ENCODE measurements around the gene DHX9.

DHX9 gene

GRCh38 chr1:182839209-182840066, at the start of gene DHX9:
DHX9 (plus strand) TSS chr1:182839347; CDS start chr1:182842567, 3,220 bp downstream.
- peak; percentile 95 for DNase-seq

- DNase-seq = no peak
Observed at GRCh38 chr1:182791281-182792179, 47.6 kb upstream of the DHX9 start.

- DNase-seq = no peak
Observed at GRCh38 chr1:182794091-182794490, 45.1 kb upstream of the DHX9 start.

- no peak for DNase-seq
Observed at GRCh38 chr1:182794676-182795201, 44.4 kb upstream of the DHX9 start.

GRCh38 chr1:182795563-182796228, 43.5 kb upstream of the DHX9 start:
- DNase-seq = no peak

- DNase-seq = no peak
Observed at GRCh38 chr1:182802006-182802803, 36.9 kb upstream of the DHX9 start.

GRCh38 chr1:182803846-182804245, 35.3 kb upstream of the DHX9 start:
- no peak for DNase-seq

- no peak for DNase-seq
Observed at GRCh38 chr1:182806015-182806678, 33.0 kb upstream of the DHX9 start.

GRCh38 chr1:182807907-182808306, 31.2 kb upstream of the DHX9 start:
- no peak for DNase-seq

- no peak for DNase-seq
Observed at GRCh38 chr1:182809414-182809957, 29.7 kb upstream of the DHX9 start.

- DNase-seq = no peak
Observed at GRCh38 chr1:182811975-182812722, 27.0 kb upstream of the DHX9 start.

- DNase-seq = no peak
Observed at GRCh38 chr1:182816863-182817262, 22.3 kb upstream of the DHX9 start.

GRCh38 chr1:182817802-182818201, 21.3 kb upstream of the DHX9 start:
- DNase-seq = no peak

GRCh38 chr1:182823220-182823619, 15.9 kb upstream of the DHX9 start:
- no peak for DNase-seq

GRCh38 chr1:182826892-182827291, 12.3 kb upstream of the DHX9 start:
- DNase-seq = no peak

GRCh38 chr1:182829285-182829932, 9.7 kb upstream of the DHX9 start:
- DNase-seq = no peak

- DNase-seq = no peak
Observed at GRCh38 chr1:182833271-182833670, 5.9 kb upstream of the DHX9 start.

GRCh38 chr1:182834326-182834725, 4.8 kb upstream of the DHX9 start:
- no peak for DNase-seq

GRCh38 chr1:182835806-182836205, 3.3 kb upstream of the DHX9 start:
- DNase-seq = no peak
